Liver (tissue), 9 donors: Measurements from ENCODE around the gene CAMP. TPM values are rescaled to one million over a fixed set of nuclear protein-coding genes. Genes with fewer than 3 reads are reported as not detected.
A peak's percentile ranks its signal among the peaks of the same experiment; 100 is the strongest.

Source experiments
- DNase-seq: peaks from one replicate; pipeline ENCODE4 v3.0.0-alpha.2; 2017; ENCODE audit warnings: low spot score
- H3K27ac ChIP-seq, 2 donors: one replicate each; pipeline ENCODE4 v1.7.0; 2013; ENCODE audit warnings: inconsistent platforms in 2 of 2, low read length in 2 of 2, control low read depth in 1 of 2, low read depth in 1 of 2, mild to moderate bottlenecking in 1 of 2
- H3K27me3 ChIP-seq, 4 donors: one replicate each; pipeline versions ENCODE4 v1.6.1 to v1.7.0; 2013; ENCODE audit warnings: low read length in 3 of 4, inconsistent platforms in 1 of 4, mild to moderate bottlenecking in 1 of 4, moderate library complexity in 1 of 4; ENCODE audit not compliant: control insufficient read depth in 4 of 4, insufficient read depth in 4 of 4
- H3K36me3 ChIP-seq, 4 donors: one replicate each; pipeline versions ENCODE4 v1.6.1 to v1.7.0; 2013; ENCODE audit warnings: low read length in 3 of 4, mild to moderate bottlenecking in 3 of 4, low read depth in 1 of 4, moderate library complexity in 1 of 4; ENCODE audit not compliant: control insufficient read depth in 4 of 4, insufficient read depth in 3 of 4
- H3K4me1 ChIP-seq, 4 donors: one replicate each; pipeline versions ENCODE4 v1.6.1 to v1.7.0; 2013; ENCODE audit warnings: low read length in 3 of 4, mild to moderate bottlenecking in 3 of 4, moderate library complexity in 1 of 4; ENCODE audit not compliant: control insufficient read depth in 4 of 4, insufficient read depth in 4 of 4
- H3K4me3 ChIP-seq, 3 donors: one replicate each; pipeline versions ENCODE4 v1.6.1 to v1.7.0; 2013; ENCODE audit warnings: low read length in 3 of 3, control low read depth in 1 of 3, low read depth in 1 of 3, mild to moderate bottlenecking in 1 of 3
- H3K9ac ChIP-seq, 2 donors: one replicate each; pipeline ENCODE4 v1.7.0; 2013; ENCODE audit warnings: low read length in 2 of 2, mild to moderate bottlenecking in 2 of 2, moderate library complexity in 2 of 2, control low read depth in 1 of 2, low read depth in 1 of 2
- H3K9me3 ChIP-seq, 4 donors: one replicate each; pipeline versions ENCODE4 v1.6.1 to v1.7.0; 2013; ENCODE audit warnings: low read length in 3 of 4; ENCODE audit not compliant: control insufficient read depth in 4 of 4
- ATF3 ChIP-seq: IDR thresholded peaks from 2 replicates; pipeline ENCODE4 v1.6.1; 2016; ENCODE audit warnings: antibody characterized with exemption
- CTCF ChIP-seq: fragments of 150-350 bp; IDR thresholded peaks from 2 replicates; pipeline ENCODE4 v1.5.1; 2017; ENCODE audit warnings: improper control_type of control experiment, low read depth, low read length; ENCODE audit not compliant: missing input control
- EGR1 ChIP-seq, 2 donors: IDR thresholded peaks; 2 replicates each; pipeline ENCODE4 v1.6.1; 2016 to 2018; ENCODE audit warnings: antibody characterized with exemption in 2 of 2, low read depth in 2 of 2
- FOXA1 ChIP-seq: IDR thresholded peaks from 2 replicates; pipeline ENCODE4 v1.6.1; 2016; ENCODE audit warnings: antibody characterized with exemption
- FOXA2 ChIP-seq: IDR thresholded peaks from 2 replicates; pipeline ENCODE4 v1.6.1; 2016; ENCODE audit warnings: antibody characterized with exemption
- GABPA ChIP-seq, 2 donors: IDR thresholded peaks in 1 of 2; conservative IDR thresholded peaks in 1 of 2; 2 replicates each; pipeline ENCODE4 v1.6.1; 2016; ENCODE audit warnings: antibody characterized with exemption in 2 of 2, mild to moderate bottlenecking in 1 of 2, moderate library complexity in 1 of 2
- HNF4A ChIP-seq, 2 donors: conservative IDR thresholded peaks; 2 replicates each; pipeline ENCODE4 v1.6.1; 2016; ENCODE audit warnings: antibody characterized with exemption in 2 of 2, mild to moderate bottlenecking in 2 of 2
- HNF4G ChIP-seq: IDR thresholded peaks from 2 replicates; pipeline ENCODE4 v1.6.1; 2016; ENCODE audit warnings: antibody characterized with exemption
- JUND ChIP-seq, 2 donors: IDR thresholded peaks; 2 replicates each; pipeline ENCODE4 v1.6.1; 2016; ENCODE audit warnings: antibody characterized with exemption in 2 of 2
- MAX ChIP-seq: IDR thresholded peaks from 2 replicates; pipeline ENCODE4 v1.6.1; 2016; ENCODE audit warnings: antibody characterized with exemption
- NR2F2 ChIP-seq: IDR thresholded peaks from 2 replicates; pipeline ENCODE4 v1.6.1; 2016; ENCODE audit warnings: antibody characterized with exemption
- RAD21 ChIP-seq, 2 donors: IDR thresholded peaks; 2 replicates each; pipeline ENCODE4 v1.6.1; 2016; ENCODE audit warnings: antibody characterized with exemption in 2 of 2, mild to moderate bottlenecking in 2 of 2
- REST ChIP-seq: IDR thresholded peaks from 2 replicates; pipeline ENCODE4 v1.6.1; 2016; ENCODE audit warnings: antibody characterized with exemption, mild to moderate bottlenecking
- RXRA ChIP-seq, 2 donors: IDR thresholded peaks; 2 replicates each; pipeline ENCODE4 v1.6.1; 2017 to 2018; ENCODE audit warnings: antibody characterized with exemption in 2 of 2, mild to moderate bottlenecking in 1 of 2
- SP1 ChIP-seq: IDR thresholded peaks from 2 replicates; pipeline ENCODE4 v1.6.1; 2018; ENCODE audit warnings: antibody characterized with exemption, mild to moderate bottlenecking
- TAF1 ChIP-seq: conservative IDR thresholded peaks from 2 replicates; pipeline ENCODE4 v1.6.1; 2016; ENCODE audit warnings: antibody characterized with exemption, mild to moderate bottlenecking
- YY1 ChIP-seq: IDR thresholded peaks from 2 replicates; pipeline ENCODE4 v1.6.1; 2016; ENCODE audit warnings: antibody characterized with exemption, mild to moderate bottlenecking
- ZBTB33 ChIP-seq: IDR thresholded peaks from 2 replicates; pipeline ENCODE4 v1.6.1; 2016; ENCODE audit warnings: antibody characterized with exemption
- WGBS: extraction: QIAGEN DNeasy Blood & Tissue Kit; methylation state at CpG from one replicate; pipeline ENCODE4 v1.1.7; 2013; 5-methylcytosine and 5-hydroxymethylcytosine counted together
- polyA plus RNA-seq, 2 donors: library from polyadenylated mRNA; stranded (reverse) in 1 of 2; unstranded in 1 of 2; fragments of 200-250 nt in 1 of 2; fragments of >200 nt in 1 of 2; fragmentation: Nextera tagmentation in 1 of 2; extraction: Ambion mirVana in 1 of 2; gene quantifications; one replicate each; pipeline versions ENCODE4 v1.2.1 to v1.2.3, GENCODE V29; 2013 to 2015
- total RNA-seq, 2 donors: library from RNA; depleted of rRNA; stranded (reverse); fragments of >200 nt; gene quantifications; one replicate each; pipeline ENCODE4 v1.2.3, GENCODE V29; 2014
- donor health status: healthy.
- donor health status: healthy.
- donor health status: healthy.
- donor health status: healthy.
- donor health status: healthy.

Gene CAMP
- total and polyA plus RNA-seq, 4 donors = 0.25 to 3.2 (median 0.62) TPM; not detected in 1

- H3K27me3 ChIP-seq = no peaks in the 10 kb centered on the region
- peak overlapping the region; percentile 15 to 83 for H3K27ac ChIP-seq
- H3K9ac ChIP-seq = peak overlapping the region in 1 of 2 donors; percentile 43
- DNase-seq = no peak
- H3K36me3 ChIP-seq = no peaks in the 10 kb centered on the region
- 79% methylated on average over 20 of the region's 20 CpGs for WGBS
- TF ChIP-seq MAX = no peak
- H3K4me3 ChIP-seq = peak overlapping the region; percentile 71 to 86 (median 84)
- H3K4me1 ChIP-seq = peaks cover 0 to 3% (median 0%) of the 10 kb centered on the region in 4 donors
- no peaks in the 10 kb centered on the region for H3K9me3 ChIP-seq
Observed at GRCh38 chr3:48240000-48240963, 17.0 kb downstream of the CAMP start.

- Histone ChIP-seq H3K4me3 (peak overlapping the region in 2 of 3 donors; percentile 71 to 84), H3K27me3 (no peaks in the 10 kb centered on the region), H3K4me1 (peaks cover 0 to 3% (median 0%) of the 10 kb centered on the region in 4 donors), H3K27ac (no peak overlapping the region), H3K9me3 (no peaks in the 10 kb centered on the region), H3K36me3 (no peaks in the 10 kb centered on the region), H3K9ac (peak overlapping the region in 1 of 2 donors; percentile 43)
- DNase-seq = no peak
- TF ChIP-seq FOXA2 (no peak), REST (no peak), YY1 (no peak), SP1 (no peak), HNF4A (conservative IDR thresholded peaks at IDR 0.05) (no peak), JUND (IDR thresholded peaks at IDR 0.05) (no peak), ATF3 (no peak), CTCF (no peak), MAX (no peak), GABPA (IDR thresholded peaks at IDR 0.05 in 1 of 2, conservative IDR thresholded peaks at IDR 0.05 in 1 of 2) (no peak), RXRA (IDR thresholded peaks at IDR 0.05) (no peak), ZBTB33 (no peak), FOXA1 (no peak), RAD21 (IDR thresholded peaks at IDR 0.05) (no peak), HNF4G (no peak), EGR1 (IDR thresholded peaks at IDR 0.05; ENCODE audit: low read depth in 2 of 2) (no peak), TAF1 (no peak), NR2F2 (no peak)
- WGBS = 67% methylated on average over 26 of the region's 26 CpGs
Observed at GRCh38 chr3:48241796-48242455, 18.6 kb downstream of the CAMP start.
